ENCODE results near the gene SLC4A3.

The SLC4A3 gene

GRCh38 chr2:219627103-219628100, at the start of gene SLC4A3:
Gene SLC4A3 (plus strand): TSS chr2:219627630. CDS start chr2:219627993, 363 bp downstream.
- no peak for DNase-seq

DNA sequence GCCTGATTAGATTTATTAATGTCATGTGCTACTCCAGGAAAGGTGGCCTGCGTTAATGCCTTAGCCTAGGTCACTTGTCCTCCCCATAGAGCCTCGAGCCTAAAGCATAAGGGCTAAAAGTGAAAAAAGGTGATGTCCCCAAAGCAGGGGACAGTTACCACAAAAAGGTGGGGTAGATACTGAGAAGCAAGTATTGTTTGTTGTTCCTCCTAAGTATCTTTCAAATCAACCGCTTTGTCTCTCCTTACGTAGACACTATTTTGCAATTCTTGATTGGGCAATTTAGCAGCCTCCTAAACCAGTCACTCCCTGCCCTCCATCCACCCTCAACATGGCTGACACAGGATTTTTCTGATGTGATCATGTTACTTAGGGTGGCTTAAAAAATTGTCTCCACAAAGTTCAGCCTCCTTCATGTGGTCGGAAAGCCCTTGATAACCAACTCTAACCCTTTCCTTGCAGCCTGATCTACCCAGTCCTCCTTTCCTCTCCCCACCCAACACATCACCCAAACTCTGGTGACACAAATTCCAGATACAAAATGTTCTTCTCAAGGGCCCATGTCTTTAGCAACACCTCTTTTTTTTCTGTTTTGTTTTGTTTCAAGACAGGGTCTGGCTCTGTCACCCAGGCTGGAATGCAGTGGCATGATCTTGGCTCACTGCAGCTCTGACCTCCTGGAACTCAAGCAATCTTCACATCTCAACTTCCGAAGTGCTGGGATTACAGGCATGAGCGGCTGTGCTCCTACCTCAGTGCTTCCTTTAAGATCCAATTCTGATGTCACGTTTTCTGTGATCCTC, 48.4 kb upstream of the SLC4A3 start:
- DNase-seq, result no peak

DNA sequence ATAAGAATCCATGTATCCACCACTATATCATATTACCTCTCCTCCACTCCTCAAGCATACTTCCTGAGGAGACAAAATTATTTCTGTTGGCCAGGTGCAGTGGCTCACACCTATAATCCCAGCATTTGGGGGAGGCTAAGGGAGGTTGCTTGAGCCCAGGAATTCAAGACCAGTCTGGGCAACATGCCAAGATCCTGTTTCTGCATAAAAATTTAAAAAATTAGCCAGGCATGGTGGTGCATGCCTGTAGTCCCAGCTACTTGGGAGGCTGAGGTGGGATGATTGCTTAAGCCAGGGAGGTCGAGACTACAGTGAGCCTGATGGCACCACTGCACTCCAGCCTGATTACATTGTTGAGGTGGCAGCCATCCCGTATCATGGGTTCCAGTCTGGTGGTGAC, 46.1 kb upstream of the SLC4A3 start:
- DNase-seq, result no peak

DNA sequence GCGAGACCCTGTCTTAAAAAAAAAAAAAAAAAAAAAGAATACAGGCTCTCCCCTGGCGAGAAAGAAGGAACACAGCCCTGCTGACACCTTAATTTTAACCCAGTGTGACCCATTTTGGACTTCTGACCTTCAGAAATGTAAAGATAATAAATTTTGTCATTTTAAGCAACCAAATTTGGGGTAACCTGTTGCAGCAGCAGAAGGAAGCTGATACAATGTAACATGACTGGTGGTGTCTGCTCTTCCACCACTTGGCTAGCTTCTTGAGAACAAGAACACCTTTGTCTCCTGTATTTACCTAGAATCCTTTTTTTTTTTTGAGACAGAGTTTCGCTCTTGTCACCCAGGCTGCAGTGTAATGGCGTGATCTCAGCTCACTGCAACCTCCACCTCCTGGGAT, 36.3 kb upstream of the SLC4A3 start:
- DNase-seq, result no peak

DNA sequence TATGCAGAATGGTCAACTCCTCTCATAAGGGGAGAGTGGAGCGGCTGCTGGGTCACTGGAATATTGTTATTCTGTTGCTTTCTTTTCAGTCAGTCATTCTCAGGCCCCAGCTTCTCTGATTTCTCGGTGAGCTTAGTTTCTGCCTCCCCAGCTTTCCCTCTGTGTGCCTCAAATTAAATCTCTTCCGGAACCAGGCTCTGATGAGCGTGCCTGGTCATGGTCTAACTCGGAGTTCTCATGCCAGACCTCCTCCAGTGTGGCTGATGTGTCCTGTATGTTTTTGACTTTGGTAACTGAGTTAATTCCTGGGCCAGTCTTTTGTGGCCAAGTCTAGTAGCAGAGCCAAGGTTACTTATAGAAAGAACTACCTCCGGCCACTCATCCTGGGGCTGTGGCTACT, 34.7 kb upstream of the SLC4A3 start:
- no peak for DNase-seq

DNA sequence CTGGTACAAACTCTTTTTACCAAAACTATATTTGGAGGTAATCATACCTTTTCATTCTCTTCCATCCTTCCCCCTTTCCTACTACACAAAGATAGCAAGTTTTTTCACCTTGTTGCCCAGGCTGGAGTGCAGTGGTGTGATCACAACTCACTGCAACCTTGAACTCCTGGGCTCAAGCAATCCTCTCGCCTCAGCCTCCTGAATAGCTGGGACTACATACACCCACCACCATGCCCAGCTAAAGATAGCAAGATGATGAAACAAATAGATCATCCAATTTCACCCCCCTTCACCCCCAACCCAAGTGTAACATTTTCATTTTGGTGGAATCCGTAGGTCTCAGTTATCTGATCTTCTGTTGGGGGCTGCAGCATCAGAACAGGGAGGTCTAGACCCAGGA, 34.3 kb upstream of the SLC4A3 start:
- DNase-seq, result no peak

DNA sequence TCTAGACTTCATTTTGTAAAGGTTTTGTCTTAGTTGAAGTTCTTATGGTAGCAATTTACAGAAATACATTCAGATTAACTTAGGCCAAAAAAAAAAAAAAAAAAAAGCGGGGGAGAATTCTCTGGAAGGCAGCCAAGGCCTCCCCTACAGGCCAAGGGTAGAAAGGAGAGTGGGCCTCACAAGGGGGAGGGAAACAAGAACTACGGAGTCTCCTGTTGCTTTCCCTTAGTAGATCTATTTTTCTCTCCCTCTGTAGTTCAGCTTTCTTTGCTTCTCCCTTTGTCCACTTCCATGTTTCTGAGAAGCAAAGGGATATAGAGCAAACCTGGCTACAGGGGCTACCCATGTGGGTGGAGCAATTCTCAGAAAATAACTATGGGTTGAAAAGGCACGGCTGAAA, 32.2 kb upstream of the SLC4A3 start:
- no peak for DNase-seq

GRCh38 chr2:219596954-219597551, 30.4 kb upstream of the SLC4A3 start:
- DNase-seq, result no peak

DNA sequence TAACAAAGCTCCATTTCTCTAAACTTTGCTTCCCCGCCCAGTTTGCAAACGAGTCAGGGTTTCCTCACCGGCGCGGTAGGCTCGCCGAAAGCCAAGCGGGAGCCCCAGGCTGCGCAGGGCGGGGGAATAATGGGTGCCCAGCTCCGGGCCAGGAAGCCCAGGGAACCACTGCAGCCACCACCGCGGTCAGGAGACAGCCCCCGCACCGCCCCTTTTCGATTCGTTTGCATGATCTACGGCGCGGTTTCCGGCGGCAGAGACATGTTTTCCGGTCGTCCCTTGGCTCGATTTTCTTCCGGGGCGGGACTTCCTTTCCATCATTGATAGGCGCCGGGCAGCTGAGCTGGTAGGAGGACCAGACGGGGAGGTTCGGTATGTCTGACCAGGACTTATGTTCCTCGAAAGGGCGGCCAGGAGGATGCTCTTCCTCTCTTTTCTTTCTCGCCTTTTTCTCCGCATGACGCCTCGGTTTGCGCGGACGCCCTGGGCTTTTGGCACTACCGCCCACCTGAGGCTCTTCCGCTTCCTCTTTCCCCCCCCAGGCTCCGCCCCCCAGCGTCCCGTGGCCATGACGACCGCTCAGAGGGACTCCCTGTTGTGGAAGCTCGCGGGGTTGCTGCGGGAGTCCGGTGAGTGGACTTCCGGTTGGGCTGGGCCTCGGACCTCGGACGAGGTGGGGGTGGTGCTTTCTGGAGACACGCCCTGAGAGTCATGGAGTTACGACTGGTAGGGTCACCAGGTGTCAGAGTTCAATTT, 29.7 kb upstream of the SLC4A3 start, which contains the start of gene STK11IP:
Gene STK11IP (plus strand): TSS at position 306 of the 756 bp plus-strand sequence. CDS start 263 bp downstream, at position 569.
- DNase-seq, result peak; percentile 85

GRCh38 chr2:219598308-219599078, 28.9 kb upstream of the SLC4A3 start:
- no peak for DNase-seq

DNA sequence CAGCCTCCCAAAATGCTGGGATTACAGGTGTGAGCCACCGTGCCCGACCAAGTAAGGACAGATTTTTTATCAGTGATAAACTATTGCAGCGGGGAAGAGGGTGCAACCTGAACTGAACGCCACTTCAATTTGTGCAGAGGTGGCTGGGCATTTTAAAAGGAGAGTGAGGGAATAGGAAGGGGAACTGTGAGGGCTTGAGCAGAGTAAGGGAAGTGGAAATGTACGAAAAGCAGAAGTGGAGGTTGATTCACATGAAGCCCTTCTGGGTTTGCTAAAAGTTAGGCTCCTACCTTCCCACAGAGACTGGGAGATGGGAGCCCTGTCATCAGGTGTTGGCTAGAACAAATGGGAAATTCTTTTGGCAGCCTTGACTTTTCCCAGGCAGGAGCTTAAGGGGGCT, 23.7 kb upstream of the SLC4A3 start:
- DNase-seq, result no peak

DNA sequence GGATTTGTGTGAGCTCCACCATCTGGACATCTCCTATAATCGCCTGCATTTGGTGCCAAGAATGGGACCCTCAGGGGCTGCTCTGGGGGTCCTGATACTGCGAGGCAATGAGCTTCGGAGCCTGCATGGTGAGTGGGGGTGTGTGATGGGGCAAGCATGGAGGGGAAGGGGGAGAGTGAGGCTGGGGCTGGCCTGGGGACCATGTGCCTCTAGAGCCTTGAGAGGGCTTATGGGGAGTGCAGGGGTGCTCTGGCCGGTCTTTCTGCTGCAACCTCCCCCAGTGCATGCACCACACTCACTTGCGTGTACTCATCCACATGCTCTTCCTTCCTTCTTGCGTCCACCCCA, 21.8 kb upstream of the SLC4A3 start:
- no peak for DNase-seq

DNA sequence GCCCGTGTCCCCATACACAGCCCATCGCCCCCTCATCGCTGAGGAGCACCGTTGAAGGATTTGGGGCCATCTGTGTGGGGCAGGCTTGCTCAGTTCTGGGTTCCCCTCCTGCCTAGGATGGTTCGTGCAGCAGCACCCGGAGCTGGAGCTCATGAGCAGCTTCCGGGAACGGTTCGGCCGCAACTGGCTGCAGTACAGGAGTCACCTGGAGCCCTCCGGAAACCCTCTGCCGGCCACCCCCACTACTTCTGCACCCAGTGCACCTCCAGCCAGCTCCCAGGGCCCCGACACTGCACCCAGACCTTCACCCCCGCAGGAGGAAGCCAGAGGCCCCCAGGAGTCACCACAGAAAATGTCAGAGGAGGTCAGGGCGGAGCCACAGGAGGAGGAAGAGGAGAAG, 19.5 kb upstream of the SLC4A3 start:
- DNase-seq, result no peak

- no peak for DNase-seq
These were observed 18.9 kb upstream of the SLC4A3 start for GRCh38 chr2:219608399-219608964.

- DNase-seq, result no peak
These were observed 18.2 kb upstream of the SLC4A3 start for GRCh38 chr2:219609149-219609750.

GRCh38 chr2:219611306-219611705, 16.1 kb upstream of the SLC4A3 start:
- DNase-seq, result no peak

DNA sequence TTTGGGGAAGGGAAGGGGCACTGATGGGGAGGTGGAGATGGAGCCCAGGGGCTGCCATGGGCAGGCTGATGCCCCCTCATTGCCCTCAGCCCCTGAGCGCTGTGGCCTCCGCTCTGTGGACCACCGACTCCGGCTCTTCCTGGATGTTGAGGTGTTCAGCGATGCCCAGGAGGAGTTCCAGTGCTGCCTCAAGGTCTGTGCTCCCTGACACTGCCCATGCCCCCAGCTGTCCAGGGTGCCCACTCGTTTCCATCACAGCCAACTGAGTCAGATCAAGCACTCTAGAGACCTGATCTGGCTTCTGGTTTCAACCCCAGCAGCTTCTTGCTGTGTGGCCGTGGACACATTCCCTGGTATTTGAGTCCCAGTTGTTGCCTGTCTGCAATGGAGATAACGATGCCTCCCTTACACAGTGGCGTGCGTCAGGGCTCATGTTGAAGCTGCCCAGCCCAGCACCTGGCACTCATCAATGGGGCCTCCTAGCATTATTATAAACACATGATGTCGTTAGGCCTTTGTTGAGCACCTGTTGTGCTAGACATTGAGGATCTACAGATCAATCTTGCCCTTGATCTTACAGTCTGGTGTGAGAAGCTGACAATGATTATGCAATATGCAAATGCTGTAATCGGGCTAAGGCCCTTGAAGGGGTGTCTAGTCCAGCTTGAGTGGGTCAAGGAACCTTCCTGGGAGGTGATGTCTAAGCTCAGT, 15.4 kb upstream of the SLC4A3 start:
- DNase-seq, result no peak

- DNase-seq, result no peak
These were observed 14.7 kb upstream of the SLC4A3 start for GRCh38 chr2:219612577-219613286.

GRCh38 chr2:219613461-219614070, 13.9 kb upstream of the SLC4A3 start:
- no peak for DNase-seq
